ENCODE results near the gene BMP2. TPM values are rescaled to one million over a fixed set of nuclear protein-coding genes. Genes with fewer than 3 reads are reported as not detected.
A peak's percentile ranks its signal among the peaks of the same experiment; 100 is the strongest.

The BMP2 gene
- total RNA-seq, 3 donors from 2014 or later: 22.5 to 64.5 (median 46.1) TPM

GRCh38 chr20:6768228-6769140 lies 998 bp downstream of the BMP2 start:
- intact Hi-C loops (cut with DNase I, micrococcal nuclease): loop anchor here in 1 of 2 donors (5.0 kb wide), 1 partner anchor 131 kb away; no protein-coding TSS in a partner anchor
- no peaks in the 10 kb centered on the region for H3K36me3 ChIP-seq (ENCODE audit: low read depth)
- peak; percentile 27 for ATAC-seq
- H3K4me1 ChIP-seq (ENCODE audit: low read depth): peaks cover 7% of the 10 kb centered on the region
- peak overlapping the region; percentile 84 for H3K4me3 ChIP-seq
- peak; percentile 41 to 64 (median 59) for DNase-seq
- no peaks in the 10 kb centered on the region for H3K9me3 ChIP-seq
- TF ChIP-seq, protein P1, sequence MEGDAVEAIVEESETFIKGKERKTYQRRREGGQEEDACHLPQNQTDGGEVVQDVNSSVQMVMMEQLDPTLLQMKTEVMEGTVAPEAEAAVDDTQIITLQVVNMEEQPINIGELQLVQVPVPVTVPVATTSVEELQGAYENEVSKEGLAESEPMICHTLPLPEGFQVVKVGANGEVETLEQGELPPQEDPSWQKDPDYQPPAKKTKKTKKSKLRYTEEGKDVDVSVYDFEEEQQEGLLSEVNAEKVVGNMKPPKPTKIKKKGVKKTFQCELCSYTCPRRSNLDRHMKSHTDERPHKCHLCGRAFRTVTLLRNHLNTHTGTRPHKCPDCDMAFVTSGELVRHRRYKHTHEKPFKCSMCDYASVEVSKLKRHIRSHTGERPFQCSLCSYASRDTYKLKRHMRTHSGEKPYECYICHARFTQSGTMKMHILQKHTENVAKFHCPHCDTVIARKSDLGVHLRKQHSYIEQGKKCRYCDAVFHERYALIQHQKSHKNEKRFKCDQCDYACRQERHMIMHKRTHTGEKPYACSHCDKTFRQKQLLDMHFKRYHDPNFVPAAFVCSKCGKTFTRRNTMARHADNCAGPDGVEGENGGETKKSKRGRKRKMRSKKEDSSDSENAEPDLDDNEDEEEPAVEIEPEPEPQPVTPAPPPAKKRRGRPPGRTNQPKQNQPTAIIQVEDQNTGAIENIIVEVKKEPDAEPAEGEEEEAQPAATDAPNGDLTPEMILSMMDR (IDR thresholded peaks at IDR 0.05): no peak

DNA sequence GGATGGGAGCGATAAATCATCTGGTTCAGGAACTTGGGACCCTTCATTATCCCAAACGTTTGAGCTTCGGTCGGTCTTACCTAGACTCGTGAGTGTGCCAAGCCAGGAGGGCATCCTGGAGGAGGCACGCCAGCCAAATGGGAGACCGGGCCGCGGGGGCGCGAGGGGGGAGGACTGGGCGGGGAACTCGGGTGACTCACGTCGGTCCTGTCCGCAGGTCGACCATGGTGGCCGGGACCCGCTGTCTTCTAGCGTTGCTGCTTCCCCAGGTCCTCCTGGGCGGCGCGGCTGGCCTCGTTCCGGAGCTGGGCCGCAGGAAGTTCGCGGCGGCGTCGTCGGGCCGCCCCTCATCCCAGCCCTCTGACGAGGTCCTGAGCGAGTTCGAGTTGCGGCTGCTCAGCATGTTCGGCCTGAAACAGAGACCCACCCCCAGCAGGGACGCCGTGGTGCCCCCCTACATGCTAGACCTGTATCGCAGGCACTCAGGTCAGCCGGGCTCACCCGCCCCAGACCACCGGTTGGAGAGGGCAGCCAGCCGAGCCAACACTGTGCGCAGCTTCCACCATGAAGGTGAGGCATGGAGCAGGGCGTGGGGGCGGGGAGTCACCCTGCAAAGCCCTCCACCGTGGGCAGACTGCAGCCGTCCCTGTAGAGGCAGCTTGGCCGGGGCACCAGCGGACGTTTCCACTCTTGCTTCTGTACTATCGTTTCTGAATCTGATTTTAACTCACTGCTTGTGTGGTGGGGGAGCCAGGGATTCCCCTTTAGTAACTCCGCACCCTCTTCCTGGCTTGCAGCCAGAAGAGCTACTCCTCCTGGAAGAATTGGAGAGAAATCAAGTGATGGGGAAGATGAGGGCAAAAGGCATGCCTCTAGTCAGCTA lies 2.7 kb downstream of the BMP2 start:
- ATAC-seq (peak; percentile 42), DNase-seq (peak; percentile 71 to 81 (median 80))
- peak overlapping the region; percentile 32 for H3K4me3 ChIP-seq
- no peaks in the 10 kb centered on the region for H3K9me3 ChIP-seq
- no peaks in the 10 kb centered on the region for H3K36me3 ChIP-seq (ENCODE audit: low read depth)
- TF ChIP-seq, protein P1 (IDR thresholded peaks at IDR 0.05): no peak
- intact Hi-C loops (cut with DNase I, micrococcal nuclease): loop anchor here in 1 of 2 donors (5.0 kb wide), 1 partner anchor 133 kb away; no protein-coding TSS in a partner anchor
- H3K4me1 ChIP-seq (ENCODE audit: low read depth): peaks cover 7% of the 10 kb centered on the region

GRCh38 chr20:6770786-6771100 lies 3.3 kb downstream of the BMP2 start:
- Histone ChIP-seq H3K36me3 (ENCODE audit: low read depth) (no peaks in the 10 kb centered on the region), H3K9me3 (no peaks in the 10 kb centered on the region), H3K4me3 (no peak overlapping the region), H3K4me1 (ENCODE audit: low read depth) (peaks cover 7% of the 10 kb centered on the region)
- TF ChIP-seq, protein P1 (IDR thresholded peaks at IDR 0.05): no peak
- DNase-seq: no peak
- intact Hi-C loops (cut with DNase I, micrococcal nuclease): no loop called here
- no peak for ATAC-seq

- TF ChIP-seq, protein P1 (IDR thresholded peaks at IDR 0.05): no peak
- DNase-seq: peak in 1 of 3 donors; percentile 41
- peak; percentile 5 for ATAC-seq
- Histone ChIP-seq H3K36me3 (ENCODE audit: low read depth) (no peaks in the 10 kb centered on the region), H3K4me3 (no peak overlapping the region), H3K9me3 (no peaks in the 10 kb centered on the region), H3K4me1 (ENCODE audit: low read depth) (peaks cover 12% of the 10 kb centered on the region)
- intact Hi-C loops (cut with DNase I, micrococcal nuclease): no loop called here
These were observed 13.1 kb downstream of the BMP2 start for GRCh38 chr20:6780433-6781190.

- peaks cover 12% of the 10 kb centered on the region for H3K4me1 ChIP-seq (ENCODE audit: low read depth)
- DNase-seq (peak in 1 of 3 donors; percentile 6), ATAC-seq (peak; percentile 20)
- no peak overlapping the region for H3K4me3 ChIP-seq
- TF ChIP-seq, protein P1 (IDR thresholded peaks at IDR 0.05): no peak
- no peaks in the 10 kb centered on the region for H3K9me3 ChIP-seq
- intact Hi-C loops (cut with DNase I, micrococcal nuclease): no loop called here
- no peaks in the 10 kb centered on the region for H3K36me3 ChIP-seq (ENCODE audit: low read depth)
These were observed 16.3 kb downstream of the BMP2 start for GRCh38 chr20:6783752-6784151.
